Activated T-helper 1 cell treated with anti-CD3 and anti-CD28 coated beads, Interleukin-2, amount 50 U/mL, for 16 hours (primary cell): ENCODE results near the gene ADIPOR2.

ENCODE experiments used
- DNase-seq, 2 donors: peaks; one replicate each; pipeline ENCODE4 v3.0.0-alpha.2; 2020; ENCODE audit warnings: low read depth in 1 of 2, low spot score in 1 of 2

Gene ADIPOR2

DNA sequence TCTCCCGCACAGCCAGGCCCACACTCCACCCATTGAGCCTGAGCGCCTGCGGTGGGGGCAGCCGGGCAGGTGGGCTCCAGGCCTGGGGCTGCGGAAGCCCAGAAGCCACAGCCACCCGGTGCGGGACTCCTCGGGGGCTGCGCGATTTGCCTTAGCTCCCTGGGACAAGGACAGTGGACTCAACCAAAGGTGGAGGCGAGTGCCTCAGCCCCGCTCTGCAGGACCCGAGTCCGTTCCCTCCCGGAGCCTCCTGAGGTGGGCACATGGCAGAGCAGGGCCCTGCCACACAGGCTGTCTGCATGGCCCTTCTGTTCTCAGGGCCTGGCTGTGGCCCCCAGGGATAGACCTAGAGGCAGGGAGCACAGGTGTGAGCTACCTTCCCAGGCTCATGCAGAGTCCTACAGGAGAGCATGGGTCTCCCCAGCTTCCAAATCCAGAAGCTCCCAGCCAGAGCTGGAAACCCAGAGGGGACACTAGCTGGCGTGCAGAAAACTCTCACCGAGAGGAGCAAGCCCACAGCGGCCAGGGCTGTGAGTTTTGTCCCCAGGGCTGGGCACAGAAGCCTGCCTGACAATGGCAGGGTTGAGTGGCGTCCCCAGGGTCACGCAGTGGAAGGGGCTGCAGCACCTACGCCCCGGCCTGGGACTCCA, 107.2 kb downstream of the ADIPOR2 start:
- no peak for DNase-seq

- no peak for DNase-seq
Observed at GRCh38 chr12:1798641-1799020, 107.8 kb downstream of the ADIPOR2 start.

GRCh38 chr12:1799051-1799881, 108.4 kb downstream of the ADIPOR2 start:
- DNase-seq = no peak

DNA sequence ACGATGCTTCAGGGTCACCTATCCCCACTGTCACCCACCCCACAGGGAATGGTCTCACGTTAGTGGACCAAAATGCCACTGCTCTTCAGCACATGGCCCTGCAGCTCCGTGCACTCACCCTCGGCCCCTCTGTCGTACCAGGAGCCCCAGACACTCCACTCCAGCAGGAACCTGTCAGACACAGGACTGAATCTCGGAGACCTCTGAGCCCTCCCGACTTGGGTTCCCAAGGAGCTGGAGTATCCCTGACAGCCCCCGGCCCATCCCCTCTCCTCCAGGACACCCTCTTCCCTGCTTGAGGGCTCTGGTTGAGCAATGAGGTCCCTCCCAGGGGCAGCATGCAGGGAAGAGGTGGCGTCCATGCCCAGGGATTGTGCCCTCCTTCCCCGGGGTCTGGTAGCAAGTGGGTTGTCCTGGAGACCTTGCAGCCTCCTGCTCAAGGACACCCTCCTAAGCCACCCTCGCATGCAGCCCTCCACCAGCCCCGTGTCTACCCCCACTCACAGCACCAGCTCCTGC, 109.1 kb downstream of the ADIPOR2 start:
- DNase-seq = no peak

- no peak for DNase-seq
Observed at GRCh38 chr12:1800401-1801302, 109.8 kb downstream of the ADIPOR2 start.

- DNase-seq = no peak
Observed at GRCh38 chr12:1801303-1801975, 110.6 kb downstream of the ADIPOR2 start.

GRCh38 chr12:1803736-1804135, 112.9 kb downstream of the ADIPOR2 start:
- no peak for DNase-seq

- peak; percentile 65 to 73 for DNase-seq
Observed at GRCh38 chr12:1804545-1805332, 113.9 kb downstream of the ADIPOR2 start.

- DNase-seq = no peak
Observed at GRCh38 chr12:1805441-1806081, 114.7 kb downstream of the ADIPOR2 start.

DNA sequence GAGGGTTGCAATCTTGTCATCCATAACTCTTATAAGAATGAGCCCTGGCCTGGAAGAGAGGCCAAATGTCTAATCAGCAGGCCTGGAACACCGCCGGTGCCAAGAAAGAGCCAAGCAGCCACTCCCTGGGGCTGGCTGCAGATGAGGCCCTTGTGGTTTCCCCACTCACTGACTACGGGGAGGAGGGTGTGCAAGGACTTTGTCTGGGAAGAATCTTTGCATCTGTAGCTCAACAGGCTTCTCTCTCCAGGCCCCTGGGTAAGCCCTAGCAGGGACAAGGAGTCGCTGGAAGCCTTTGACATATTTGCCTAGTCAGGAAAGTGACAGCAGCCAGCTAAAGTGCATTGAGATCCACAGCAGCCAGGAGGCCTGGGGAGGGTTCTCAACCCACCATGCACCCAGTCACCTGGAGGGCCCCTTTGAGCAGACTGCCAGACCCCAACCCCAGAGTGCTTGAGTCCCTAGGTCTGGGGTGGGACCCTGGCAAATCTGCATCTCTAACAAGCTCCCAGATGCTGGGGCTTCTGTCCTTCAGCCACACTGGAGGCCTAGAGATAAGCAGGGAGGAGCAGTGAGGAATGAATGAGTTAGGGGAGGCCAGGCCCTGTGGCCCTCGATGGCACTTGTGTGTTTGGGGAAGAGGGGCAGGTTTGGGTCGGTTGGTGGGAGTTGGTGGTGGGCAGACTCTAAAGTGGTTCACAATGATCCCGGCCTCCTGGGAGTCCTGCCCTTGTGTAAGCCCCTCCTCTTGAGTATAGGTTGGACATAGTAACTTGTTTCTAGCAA, 115.6 kb downstream of the ADIPOR2 start:
- no peak for DNase-seq

DNA sequence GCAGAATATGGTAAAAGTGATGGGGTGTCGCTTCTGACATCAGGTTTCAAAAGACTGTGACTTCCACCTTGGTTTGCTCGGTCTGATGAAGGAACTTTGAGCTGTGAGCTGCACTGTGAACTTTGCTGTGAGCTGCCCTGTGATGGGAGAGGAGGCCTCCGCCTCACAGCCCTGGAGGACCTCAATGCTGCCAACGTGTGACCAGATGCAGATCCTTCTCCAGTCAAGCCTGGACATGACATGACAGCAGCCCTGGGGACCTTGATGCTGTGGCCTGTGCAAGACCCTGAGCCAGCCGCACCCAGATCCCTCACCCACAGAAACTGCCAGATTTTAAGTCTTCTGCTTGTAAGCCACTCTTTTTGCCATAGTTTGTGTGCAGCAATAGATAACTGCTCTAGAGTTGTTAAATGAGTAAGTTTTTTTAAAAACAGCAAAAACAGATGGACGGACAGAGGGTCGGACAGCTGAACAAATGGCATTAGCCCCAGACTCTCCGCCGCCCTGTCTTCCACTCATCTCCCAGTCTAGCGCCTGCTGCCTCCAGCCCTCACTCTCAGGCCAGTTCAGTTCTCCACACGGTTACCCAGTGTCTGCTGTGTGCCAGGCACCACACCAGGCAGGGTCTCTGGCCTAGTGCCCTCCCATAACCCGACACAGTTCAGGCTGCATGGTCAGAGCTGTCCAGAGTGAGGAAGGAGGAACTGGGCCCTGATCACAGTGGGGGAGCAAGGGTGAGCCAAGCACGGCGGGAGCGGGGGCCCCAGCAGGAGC, 116.4 kb downstream of the ADIPOR2 start:
- no peak for DNase-seq

DNA sequence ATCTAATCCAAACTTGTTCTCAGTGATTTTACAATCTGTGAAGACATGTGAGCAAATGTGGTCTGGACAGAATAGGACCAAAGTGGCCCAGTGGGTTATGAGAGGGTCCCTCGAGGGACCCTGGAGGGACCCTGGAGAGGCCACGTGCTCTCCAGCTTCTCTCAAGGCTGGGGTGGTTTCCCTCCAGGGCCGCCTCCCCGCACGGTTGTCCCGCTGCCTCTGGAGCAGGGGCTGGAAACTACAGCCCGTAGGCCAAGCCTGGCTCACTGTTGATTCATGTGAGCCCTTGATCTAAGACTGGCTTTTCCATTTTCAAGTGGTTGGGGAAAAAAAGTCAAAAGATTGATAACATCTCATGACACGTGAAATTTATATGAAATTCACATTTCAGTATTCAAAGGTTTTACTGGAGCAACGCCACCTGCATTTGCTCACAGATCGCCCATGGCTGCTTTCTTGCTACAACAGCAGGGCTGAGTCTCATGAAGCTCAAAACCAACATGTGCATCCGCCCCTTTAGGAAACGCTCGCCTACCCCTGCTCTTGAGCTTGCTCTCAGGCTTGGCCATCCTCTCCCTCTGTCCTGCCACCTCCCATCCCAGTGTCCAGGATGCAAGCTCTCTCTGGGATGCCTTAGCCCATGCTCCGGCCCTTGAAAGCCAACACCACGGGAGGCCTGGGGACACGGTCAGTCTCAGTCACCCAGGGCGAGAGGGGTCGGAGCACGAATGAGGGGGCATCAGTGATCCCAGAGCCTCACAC, 117.3 kb downstream of the ADIPOR2 start:
- no peak for DNase-seq

DNA sequence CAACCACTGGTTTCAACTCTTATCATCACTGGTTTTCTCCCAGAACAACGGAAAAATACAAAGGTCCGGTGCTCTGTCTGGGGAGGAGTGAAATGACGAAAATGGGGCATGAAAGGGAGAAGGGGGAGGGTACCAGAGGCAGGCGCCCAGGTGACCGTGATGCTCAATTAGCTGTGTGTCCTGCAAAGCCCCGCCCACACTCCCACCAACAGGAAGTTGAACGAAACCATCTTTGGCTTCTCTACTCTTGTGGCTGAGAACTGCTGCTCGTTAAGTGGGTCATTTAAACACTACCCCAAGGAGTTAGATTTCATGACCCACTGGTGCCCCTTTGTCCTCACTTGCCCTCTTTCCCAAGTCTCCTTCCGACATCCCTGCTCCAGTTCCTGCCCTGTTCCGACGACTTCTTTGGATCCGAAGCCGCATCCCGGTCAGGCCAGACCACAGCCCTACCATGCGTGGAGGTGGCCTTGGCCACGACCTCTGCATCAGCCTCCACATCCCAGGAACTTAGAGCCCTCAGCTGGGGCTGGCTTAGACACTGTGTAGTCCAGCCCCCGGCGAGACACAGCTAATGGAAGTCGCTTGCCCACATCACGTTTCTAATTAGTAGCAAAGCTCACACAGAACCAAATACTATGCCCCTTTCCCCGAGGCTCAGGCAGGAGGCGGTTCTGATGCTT, 118.1 kb downstream of the ADIPOR2 start:
- no peak for DNase-seq

GRCh38 chr12:1809591-1810190, 118.8 kb downstream of the ADIPOR2 start:
- DNase-seq = no peak

- DNase-seq = no peak
Observed at GRCh38 chr12:1810201-1810930, 119.5 kb downstream of the ADIPOR2 start.

- DNase-seq = no peak
Observed at GRCh38 chr12:1810931-1811280, 120.0 kb downstream of the ADIPOR2 start.
